ENCODE results near the gene POU4F3. TPM values are rescaled to one million over a fixed set of nuclear protein-coding genes. Genes with fewer than 3 reads are reported as not detected.

POU4F3 gene, protein sequence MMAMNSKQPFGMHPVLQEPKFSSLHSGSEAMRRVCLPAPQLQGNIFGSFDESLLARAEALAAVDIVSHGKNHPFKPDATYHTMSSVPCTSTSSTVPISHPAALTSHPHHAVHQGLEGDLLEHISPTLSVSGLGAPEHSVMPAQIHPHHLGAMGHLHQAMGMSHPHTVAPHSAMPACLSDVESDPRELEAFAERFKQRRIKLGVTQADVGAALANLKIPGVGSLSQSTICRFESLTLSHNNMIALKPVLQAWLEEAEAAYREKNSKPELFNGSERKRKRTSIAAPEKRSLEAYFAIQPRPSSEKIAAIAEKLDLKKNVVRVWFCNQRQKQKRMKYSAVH
- 0.12 TPM for total RNA-seq

DNA sequence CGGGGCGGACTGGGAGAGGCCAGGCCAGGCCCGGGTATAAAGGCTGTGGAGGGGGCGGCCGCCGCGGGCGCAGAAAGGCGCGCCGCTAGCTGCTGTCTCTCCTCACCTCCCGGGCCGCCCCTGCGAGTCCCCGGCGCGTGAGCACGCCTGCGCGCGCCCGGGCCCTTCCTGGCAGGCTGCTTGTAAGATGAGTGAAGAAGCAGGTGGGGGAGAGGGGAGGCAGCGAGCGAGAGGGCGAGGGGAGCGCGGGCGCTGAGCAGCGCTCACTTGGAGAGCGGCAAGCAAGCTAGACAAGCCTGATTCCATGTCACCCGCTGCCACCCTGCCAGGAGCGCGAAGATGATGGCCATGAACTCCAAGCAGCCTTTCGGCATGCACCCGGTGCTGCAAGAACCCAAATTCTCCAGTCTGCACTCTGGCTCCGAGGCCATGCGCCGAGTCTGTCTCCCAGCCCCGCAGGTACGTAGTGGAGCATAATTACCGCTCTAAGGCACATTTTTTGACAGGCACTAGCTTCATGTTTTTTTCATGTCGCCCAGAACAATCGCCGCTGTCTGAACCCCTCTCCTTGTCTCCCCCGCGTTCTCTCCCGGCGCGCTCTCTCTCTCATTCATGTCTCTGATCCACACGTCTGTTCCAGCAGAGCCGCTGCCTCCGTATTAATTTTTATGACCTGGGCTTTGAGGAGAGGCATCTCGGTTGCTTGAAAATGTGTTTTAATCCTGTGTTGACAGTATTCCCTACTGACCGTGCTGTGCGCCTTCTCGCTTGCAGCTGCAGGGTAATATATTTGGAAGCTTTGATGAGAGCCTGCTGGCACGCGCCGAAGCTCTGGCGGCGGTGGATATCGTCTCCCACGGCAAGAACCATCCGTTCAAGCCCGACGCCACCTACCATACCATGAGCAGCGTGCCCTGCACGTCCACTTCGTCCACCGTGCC is at the start of gene POU4F3:
POU4F3 (plus strand) TSS at position 66 of the 941 bp plus-strand sequence; CDS start at position 340, 274 bp downstream.

Other genes with a start within 250 kb of the POU4F3 start
- gene PLAC8L1, start 233.3 kb upstream of the POU4F3 start, total RNA-seq = not detected
- 94.6 TPM for gene LARS1, start 156.2 kb upstream of the POU4F3 start, total RNA-seq
- 32.2 TPM for gene RBM27, start 135.2 kb upstream of the POU4F3 start, total RNA-seq
- 69.2 TPM for gene TCERG1, start 108.5 kb downstream of the POU4F3 start, total RNA-seq
- not detected for gene GPR151, start 177.4 kb downstream of the POU4F3 start, total RNA-seq

All from metanephros (tissue), 1 donor.